Measurements from ENCODE around the gene THRSP. TPM values are rescaled to one million over a fixed set of nuclear protein-coding genes. Genes with fewer than 3 reads are reported as not detected.
A peak's percentile ranks its signal among the peaks of the same experiment; 100 is the strongest.

The THRSP gene
- total RNA-seq, 1 donor from 2014 or later, result not detected

- DNase-seq (ENCODE audit: extremely low spot score, unreplicated experiment), result peak; percentile 91
- H3K36me3 Mint-ChIP-seq, result no peaks in the 10 kb centered on the region
- H3K9me3 Mint-ChIP-seq, result no peaks in the 10 kb centered on the region
- H3K27ac Mint-ChIP-seq, result peak overlapping the region; percentile 54
- peak; percentile 99 for TF ChIP-seq CTCF (conservative IDR thresholded peaks at IDR 0.05)
- H3K4me3 Mint-ChIP-seq, result peak overlapping the region; percentile 75
- peaks cover 20% of the 10 kb centered on the region for H3K4me1 Mint-ChIP-seq (ENCODE audit: unreplicated experiment)
- H3K27me3 Mint-ChIP-seq, result no peaks in the 10 kb centered on the region
Observed at GRCh38 chr11:78045851-78046485, 17.7 kb upstream of the THRSP start.

- DNase-seq (ENCODE audit: extremely low spot score, unreplicated experiment), result no peak
- Mint-ChIP-seq H3K9me3 (no peaks in the 10 kb centered on the region), H3K4me1 (ENCODE audit: unreplicated experiment) (peaks cover 20% of the 10 kb centered on the region), H3K27me3 (no peaks in the 10 kb centered on the region), H3K4me3 (peak overlapping the region; percentile 46), H3K36me3 (no peaks in the 10 kb centered on the region), H3K27ac (no peak overlapping the region)
- TF ChIP-seq CTCF (conservative IDR thresholded peaks at IDR 0.05), result peak; percentile 46
Observed at GRCh38 chr11:78046486-78046854, 17.2 kb upstream of the THRSP start.

- Mint-ChIP-seq H3K27ac (no peak overlapping the region), H3K27me3 (no peaks in the 10 kb centered on the region), H3K4me3 (no peak overlapping the region), H3K36me3 (no peaks in the 10 kb centered on the region), H3K9me3 (no peaks in the 10 kb centered on the region), H3K4me1 (ENCODE audit: unreplicated experiment) (peaks cover 20% of the 10 kb centered on the region)
- TF ChIP-seq CTCF (conservative IDR thresholded peaks at IDR 0.05), result no peak
- DNase-seq (ENCODE audit: extremely low spot score, unreplicated experiment), result no peak
Observed at GRCh38 chr11:78048561-78048960, 15.1 kb upstream of the THRSP start.

GRCh38 chr11:78049348-78049747, 14.3 kb upstream of the THRSP start:
- H3K4me3 Mint-ChIP-seq, result no peak overlapping the region
- H3K9me3 Mint-ChIP-seq, result no peaks in the 10 kb centered on the region
- no peaks in the 10 kb centered on the region for H3K36me3 Mint-ChIP-seq
- no peak for DNase-seq (ENCODE audit: extremely low spot score, unreplicated experiment)
- no peak for TF ChIP-seq CTCF (conservative IDR thresholded peaks at IDR 0.05)
- no peaks in the 10 kb centered on the region for H3K27me3 Mint-ChIP-seq
- H3K27ac Mint-ChIP-seq, result no peak overlapping the region
- peaks cover 20% of the 10 kb centered on the region for H3K4me1 Mint-ChIP-seq (ENCODE audit: unreplicated experiment)

- no peak overlapping the region for H3K4me3 Mint-ChIP-seq
- H3K27ac Mint-ChIP-seq, result peak overlapping the region; percentile 46
- TF ChIP-seq CTCF (conservative IDR thresholded peaks at IDR 0.05), result no peak
- H3K27me3 Mint-ChIP-seq, result no peaks in the 10 kb centered on the region
- H3K4me1 Mint-ChIP-seq (ENCODE audit: unreplicated experiment), result peaks cover 11% of the 10 kb centered on the region
- H3K9me3 Mint-ChIP-seq, result no peaks in the 10 kb centered on the region
- no peak for DNase-seq (ENCODE audit: extremely low spot score, unreplicated experiment)
- H3K36me3 Mint-ChIP-seq, result no peaks in the 10 kb centered on the region
Observed at GRCh38 chr11:78050964-78051831, 12.5 kb upstream of the THRSP start.

Data from type B pancreatic cell (in vitro differentiated cells).